Measurements from ENCODE around the gene FKBP7.
A peak's percentile ranks its signal among the peaks of the same experiment; 100 is the strongest.
"Not testable (repeated sequence)": the region's sequence is repeated elsewhere in the genome, so short reads cannot be mapped to it uniquely, and the experiment has no call there.

The FKBP7 gene

DNA sequence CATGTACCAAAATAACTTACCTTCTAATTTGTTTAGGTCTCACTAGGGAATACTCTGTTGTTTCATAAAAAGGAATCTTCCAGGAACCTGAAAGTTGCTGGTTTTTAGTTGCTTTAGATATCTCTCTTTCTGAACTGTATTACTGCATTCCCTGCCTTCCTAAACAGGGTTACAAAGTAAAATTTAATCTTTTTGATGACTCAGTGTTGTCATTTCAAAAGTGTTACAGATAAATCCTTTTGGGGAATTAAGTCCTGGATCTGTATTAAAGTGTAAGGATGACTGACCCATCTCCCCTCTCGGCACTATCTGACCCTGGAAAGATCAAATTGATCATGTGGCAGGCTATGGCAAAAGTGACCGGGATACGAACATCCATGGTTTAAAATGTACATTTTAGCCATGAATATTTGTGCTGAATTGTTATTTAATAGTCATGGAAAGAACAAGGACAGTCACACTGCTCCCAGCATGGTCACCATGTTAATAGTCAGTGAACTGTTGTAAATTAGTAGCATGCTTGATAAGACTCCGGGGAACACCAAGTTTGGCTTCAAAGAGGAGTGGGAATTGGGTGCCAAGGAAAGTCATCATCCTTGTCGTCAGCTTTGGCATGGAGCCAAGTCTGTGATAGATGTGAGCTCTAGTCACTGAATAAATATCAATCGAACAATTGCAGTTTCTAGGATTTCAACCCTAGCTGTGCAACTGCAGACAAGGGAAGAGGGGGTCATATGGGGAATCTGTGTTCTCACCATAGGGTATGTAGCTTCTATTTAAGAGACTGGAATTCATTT is 6.0 kb upstream of the FKBP7 start:
- DNase-seq: no peak

DNA sequence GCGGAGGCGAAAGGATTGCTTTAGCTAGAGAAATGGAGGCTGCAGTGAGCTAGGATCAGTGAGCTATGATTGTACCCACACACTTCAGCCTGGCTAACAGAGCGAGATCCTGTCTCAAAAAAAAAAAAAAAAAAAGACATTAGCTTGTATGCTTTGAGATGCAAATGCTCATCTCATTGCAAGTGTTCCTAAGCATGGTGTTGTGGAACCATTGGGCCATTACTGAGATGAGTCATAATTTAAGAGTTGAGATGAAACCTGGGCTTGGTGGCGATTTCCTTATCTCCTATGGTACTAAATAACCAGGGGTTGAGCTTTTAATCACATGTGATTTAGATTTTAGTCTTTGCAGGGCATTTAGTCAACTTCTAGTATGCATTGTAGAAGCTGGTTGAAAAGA is 4.0 kb upstream of the FKBP7 start:
- DNase-seq: no peak

DNA sequence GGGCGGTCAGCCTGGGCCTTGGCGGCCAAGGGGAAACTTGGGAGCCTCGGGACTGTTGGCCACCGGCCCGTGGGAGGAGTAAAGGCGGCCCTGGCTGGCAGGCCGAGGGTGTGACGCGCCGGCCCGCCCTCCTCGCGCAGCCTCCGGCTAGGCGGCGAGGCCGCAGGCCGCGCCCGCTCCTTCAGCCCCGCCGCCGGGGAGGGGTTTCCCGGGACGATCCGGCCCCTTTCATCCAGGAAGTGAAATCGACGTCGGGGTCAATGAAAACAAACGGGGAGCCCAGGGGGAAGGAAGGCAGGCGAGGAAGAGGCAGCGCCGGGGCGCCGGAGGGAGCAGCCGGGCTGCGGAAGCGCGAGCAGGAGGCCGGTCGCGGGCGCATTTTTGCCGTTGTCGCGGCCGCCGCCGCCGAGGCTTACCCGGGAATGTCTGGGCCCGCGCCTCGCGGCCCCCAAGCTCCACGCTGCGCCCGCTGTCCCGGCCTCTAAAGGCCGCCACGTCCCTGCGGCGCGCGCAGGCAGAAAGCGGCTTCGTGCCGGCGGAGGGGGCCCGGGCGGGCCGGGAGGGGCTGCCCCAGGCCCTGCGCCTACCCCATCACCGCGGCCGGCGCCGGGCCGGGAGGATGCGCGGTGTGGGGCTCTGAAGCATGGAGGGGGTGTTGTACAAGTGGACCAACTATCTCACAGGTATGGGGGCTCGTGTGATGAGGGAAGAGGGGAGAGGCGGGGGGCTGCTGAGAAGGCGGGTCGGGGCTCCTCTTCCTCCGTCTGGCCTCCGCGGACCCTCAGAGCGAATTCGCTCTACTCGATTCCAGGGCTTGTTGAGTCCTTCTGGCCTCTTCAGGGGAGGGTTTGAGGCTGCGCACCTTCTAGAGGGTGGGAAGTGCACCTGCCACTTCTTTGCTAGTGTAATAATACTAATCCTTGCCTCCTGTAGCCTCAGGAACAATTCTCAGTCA is 2.1 kb upstream of the FKBP7 start, which contains the start of gene PLEKHA3:
Gene PLEKHA3, plus strand, starts transcription at position 231 of the 955 bp plus-strand sequence. Its CDS starts 413 bp downstream, at position 644.
- DNase-seq: peak; percentile 90 to 95

DNA sequence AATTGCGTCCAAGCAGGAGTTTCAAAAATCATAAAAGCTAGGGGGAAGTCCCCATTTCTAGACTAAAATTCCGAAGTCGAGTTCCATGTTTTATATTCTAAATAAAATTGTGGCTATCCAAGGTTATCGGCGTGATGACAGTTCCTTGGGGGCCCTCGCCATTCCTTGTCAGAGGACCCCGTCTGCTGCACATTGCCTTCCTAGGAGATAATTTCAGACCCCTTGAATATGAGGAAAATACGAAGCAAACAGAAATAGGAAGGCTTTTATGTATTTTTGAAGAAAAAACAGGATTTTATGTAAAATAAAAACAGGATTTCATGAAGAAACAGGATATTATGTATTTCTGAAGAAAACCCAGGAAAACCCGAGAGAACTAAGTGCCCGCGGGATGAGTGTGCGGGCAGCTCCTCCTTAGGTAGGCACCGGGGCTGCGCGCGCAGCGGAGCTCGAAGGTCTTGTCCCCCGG is 1.4 kb upstream of the FKBP7 start:
- DNase-seq: no peak

DNA sequence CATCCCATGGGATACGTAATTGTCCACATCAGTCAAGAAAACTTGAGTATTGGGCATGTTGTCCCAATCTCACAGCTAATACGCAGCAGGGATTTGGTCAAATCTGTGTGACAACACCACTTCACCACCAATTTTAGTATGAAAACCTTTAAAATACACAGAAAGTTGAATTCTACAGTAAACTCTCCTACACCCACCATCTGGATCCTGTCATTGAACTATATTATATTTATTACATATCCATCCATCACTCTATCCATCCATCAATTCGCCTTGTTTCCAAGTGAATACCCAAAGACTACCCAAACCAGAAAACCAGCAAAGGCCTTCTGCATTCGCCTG is 846 bp upstream of the FKBP7 start:
- DNase-seq: peak; percentile 51 to 63

DNA sequence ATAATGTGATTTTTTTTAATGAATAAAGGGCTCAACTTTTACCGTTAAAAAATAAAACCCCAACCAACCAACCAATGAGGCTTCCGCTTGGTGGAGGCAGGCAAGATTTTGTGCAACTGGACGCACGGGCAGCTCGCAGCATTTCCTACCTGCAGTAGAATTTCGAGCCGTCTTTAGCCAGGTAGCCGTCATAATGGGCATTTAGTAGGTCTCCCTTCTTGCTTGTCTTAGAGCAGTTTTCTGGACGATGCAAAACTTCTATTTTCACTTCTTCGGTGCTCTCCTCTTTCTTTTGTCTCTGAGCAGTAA is 316 bp downstream of the FKBP7 start:
- peak; percentile 67 to 77 for DNase-seq

DNA sequence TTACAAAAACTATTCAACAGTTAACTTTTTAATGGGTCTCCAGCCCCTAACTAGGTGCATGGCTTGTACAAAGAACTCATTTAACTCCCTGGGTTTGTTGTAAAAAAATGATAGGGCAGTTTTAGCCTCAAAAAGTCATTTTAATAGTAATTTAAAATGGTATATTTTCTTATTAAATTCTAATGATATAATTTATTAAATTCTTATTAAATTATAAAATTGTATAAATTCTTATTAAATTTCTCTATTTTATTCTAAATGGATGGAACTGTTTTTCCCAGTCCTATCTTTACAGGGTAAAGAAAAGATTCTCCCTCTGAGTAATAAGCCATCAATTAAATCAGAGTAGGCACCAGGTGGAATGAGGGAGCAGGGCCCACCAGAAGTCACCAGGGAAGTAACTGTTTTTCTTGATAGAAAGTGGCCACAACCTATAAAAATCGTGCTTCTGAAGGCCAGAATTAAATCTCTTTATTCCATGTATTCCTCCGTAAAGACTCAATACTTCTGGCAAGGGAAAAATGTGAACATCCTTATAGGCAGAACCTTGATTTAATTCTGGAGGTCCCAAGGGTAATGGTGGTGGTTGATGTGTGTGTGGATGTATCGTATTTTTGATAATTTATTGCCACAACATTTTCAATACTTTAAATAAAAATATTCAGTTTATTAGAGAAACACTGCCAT is 814 bp downstream of the FKBP7 start:
- peak; percentile 27 to 77 for DNase-seq

DNA sequence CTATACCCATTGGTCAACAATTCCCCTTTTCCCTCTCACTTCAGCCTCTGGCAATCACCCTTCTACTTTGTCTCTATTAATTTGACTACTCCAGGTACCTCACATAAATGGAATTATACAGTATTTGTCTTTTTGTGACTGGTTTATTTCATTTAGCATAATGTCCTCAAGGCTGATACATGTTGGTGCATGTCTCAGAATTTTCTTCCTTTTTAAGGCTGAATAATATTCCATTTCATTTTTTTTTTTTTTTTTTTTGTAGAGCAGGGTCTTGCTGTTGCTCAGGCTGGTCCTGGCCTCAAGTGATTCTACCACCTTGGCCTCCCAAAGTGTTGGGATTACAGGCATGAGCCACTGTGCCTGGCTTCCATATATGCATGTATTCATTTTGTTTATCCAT is 1.9 kb downstream of the FKBP7 start:
- DNase-seq: no peak

DNA sequence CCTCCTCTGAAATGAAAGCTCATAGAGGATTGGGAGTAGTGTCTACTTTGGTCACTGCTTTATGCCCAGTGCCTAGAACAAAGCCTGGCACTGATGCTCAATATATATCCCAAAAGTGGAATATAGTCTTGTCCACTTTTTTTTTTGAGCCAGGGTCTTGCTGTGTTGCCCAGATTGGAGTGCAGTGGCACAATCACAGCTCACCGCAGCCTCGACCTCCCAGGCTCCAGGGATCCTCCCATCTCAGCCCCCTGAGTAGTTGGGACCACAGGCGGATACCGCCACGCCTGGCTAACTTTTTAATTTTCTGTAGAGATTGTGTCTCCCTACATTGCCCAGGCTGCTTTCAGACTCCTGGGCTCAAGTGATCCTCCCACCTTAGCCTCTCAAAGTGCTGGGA is 3.8 kb downstream of the FKBP7 start:
- DNase-seq: no peak

DNA sequence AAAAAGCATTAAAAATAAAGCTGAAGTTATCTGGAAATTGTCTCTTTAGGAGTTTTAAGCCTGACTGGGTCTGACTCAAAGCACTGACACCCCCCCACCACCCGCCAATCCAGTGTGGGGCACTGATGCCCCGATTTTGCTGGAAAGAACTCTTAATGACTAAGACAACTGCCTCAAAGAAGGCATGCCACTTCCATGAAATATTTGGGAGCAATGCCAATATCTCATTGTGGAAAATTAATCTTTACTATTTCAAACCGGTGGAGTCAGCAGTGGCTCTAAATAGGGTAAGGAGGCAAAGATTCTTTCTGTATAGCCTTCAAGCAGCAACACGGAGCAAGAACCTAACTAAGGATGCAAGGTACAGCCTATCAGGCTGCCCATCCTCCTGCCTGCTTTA is 4.5 kb downstream of the FKBP7 start:
- no peak for DNase-seq

DNA sequence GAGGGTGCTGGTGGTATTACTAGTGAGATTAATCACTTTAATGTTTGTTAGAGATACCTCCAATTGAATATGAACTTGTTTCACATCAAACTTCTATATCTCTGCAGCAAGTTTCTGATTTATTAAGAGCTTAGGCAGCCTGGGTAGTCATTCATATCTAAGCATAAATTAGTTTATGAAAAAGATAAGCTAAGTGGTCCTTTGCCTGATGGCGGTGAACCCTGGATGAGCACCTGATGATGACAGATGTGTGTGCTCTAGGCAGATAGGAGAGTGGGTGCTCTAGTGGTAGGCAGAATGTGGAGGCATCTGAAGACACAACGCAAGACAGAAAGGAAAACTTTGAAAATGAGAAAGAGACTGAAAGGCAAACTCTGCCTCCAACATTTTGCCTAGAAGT is 5.0 kb downstream of the FKBP7 start:
- DNase-seq: no peak

DNA sequence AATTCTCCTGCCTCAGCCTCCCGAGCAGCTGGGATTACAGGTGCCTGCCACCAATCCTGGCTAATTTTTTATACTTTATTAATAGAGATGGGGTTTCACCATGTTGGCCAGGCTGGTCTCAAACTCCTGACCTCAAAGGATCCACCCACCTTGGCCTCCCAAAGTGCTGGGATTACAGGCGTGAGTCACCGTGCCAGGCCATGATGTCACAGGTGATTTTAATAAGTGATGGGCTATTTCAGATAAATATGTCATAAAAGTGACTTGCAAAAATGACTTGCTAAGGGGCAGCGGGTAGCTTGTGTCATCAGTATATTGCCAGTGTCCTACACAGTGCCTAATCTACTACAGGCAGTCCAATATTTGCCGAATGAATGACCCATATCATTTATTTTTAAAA is 7.1 kb downstream of the FKBP7 start:
- not testable (repeated sequence) for DNase-seq

DNA sequence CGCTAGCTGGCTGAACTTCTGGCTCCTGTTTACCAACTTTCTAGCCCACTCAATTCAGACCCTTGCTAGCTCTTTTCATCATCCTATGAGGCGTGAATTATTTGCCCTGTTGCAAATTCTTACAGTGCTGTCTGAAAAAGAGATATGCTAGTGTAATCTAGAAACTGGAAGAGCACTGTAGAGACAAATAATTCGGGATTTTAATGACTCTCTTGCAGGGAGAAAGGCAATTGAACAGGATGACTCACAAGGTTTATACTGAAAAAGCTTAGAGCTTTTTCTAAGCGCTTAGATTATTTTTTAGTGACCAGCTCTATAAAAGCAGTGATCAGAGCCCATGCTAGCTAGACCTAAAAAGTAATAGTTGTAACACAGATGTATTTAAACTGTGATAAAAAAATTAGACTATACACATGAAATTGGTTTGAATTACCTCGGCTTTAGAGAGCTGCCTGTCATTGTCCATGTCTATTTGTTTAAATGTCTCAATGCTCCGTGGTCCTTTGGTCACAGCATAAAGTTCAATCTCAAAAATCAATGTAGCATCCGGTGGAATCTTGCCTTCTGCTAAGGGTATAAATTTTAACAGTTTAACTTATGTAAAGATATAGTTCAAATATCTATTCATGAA is 9.1 kb downstream of the FKBP7 start:
- DNase-seq: no peak

DNA sequence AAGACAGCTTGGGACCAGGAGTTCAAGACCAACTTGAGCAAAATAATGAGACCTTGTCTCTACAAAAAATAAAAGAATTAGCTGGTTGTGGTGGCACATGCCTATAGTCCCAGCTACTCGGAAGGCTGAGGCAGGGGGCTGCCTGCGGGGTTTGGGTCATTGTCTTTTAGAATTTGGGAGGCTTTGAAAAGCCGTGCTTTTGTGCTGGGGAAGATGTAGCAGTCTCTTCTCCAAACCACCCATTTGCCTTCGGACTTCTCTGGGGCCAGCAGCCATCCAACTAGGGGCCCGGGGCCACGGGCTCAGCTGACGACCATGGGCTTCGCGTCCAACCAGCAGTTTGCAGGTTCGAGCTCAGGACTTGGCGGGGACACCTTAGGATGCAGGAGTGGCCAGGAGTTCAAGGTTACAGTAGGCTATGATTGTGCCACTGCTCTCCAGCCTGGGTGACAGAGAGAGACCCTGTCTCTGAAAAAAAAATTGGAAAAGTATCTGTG is 21.0 kb downstream of the FKBP7 start:
- DNase-seq: no peak

DNA sequence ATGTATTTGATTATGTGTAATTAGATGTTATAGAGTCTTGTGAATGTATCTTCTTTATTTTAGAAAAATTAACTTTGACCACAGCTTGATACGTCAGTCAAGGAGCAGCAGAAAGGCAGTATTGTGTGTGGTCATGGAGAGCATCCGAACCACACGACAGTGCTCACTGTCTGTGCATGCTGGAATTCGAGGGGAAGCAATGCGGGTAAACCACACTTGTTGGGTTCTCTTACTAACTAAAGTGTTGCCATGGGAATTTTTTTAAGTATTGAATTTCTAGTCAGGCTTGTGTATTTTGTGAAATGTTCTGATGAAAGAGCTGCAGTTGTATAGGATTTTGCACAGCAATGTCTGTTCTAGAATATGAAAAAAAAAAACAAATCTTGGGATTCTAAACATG is 22.5 kb downstream of the FKBP7 start:
- no peak for DNase-seq

DNA sequence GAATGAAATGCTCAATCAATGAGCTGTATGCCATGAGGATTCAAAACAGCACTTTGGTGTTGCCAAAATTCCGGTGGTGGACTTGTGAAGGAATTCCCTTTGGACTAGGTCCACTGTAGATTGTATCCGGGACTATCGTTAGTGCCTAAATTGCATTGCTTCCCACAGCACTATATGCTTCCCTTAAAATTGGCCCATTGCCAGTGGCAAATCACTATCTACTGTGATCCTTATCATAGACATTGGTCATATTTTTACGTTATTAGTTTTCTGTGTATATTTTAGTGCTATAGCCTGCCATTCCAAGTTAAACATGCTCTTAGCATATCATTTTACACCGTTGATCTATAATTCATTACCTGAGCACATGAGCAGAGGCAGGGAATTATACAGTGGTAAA is 25.5 kb downstream of the FKBP7 start:
- DNase-seq: no peak

DNA sequence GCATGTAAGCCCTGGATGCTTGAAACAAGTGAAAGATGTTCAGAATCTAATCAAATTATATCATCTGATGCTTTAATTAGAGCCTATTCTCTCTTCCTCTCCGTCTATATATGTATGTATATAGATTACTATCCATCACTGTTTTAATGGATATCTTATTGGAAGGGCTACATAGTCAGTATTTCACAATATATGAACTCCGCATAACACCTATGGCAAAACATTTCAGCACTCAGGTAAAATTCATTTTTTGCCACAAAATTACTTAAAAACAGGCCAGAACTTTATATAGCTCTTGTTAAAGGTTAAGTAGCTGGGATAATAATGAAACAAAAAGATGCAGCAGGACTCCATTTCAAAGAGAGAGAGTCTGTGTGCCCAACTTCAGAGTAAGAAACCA is 26.1 kb downstream of the FKBP7 start:
- no peak for DNase-seq

DNA sequence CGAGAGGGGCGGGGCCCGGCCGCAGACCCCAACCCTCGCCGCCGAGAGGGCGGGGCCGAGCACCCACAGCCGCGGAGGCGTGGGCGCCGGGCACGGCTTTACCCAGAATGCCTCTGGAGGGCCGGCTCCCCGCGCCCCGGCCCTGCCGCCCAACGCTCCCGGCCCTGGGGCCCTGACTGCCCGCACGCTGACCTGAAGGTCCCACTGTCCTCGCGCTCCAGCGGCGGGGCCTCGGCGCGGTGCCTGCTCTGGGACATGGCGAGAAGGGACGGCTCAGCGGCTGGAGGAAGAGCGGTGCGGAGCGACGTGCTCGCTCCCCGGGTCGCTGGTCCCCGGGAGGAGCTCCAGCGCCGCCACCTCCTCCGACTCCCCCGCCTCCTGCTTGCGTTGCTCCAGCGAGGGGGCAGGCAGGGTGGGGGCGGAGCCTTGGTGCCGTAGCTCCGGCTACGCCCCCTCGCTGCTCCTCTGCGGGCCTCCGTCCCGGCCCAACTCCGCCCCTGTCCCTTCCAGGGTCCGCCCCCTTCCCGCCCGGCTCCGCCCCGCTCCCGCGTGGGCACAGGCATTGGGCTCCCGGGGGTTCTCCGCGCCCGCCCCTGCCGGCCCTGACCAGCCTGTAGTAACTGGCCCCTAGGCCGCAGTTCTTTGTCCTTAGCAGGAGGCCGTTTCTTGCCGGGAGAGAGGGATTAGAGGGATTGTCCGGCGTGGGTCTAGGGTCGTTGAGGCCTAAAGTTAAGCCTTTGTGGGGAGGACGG is 27.4 kb downstream of the FKBP7 start, which contains the start of the genes PJVK and PRKRA:
Gene PJVK, plus strand, starts transcription at position 605 of the 752 bp plus-strand sequence. CDS start 2,032 bp downstream, outside the sequence.
Gene PRKRA, minus strand, starts transcription at position 402 of the 752 bp plus-strand sequence. Its CDS starts 145 bp downstream, at position 257.
- peak; percentile 96 to 97 for DNase-seq

DNA sequence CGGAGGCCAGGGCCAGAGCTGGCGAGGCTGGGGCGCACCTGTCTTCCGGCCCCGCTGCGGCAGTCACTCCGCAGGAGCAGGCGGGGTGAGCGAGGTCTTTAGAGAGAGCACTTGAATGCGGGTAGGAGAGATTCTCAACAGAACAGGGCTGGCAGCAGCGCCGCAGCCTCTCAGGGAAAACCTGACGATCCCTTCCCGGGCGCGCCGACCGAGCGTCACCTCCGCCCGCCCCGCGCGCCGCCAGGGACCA is 28.0 kb downstream of the FKBP7 start:
- DNase-seq: no peak

DNA sequence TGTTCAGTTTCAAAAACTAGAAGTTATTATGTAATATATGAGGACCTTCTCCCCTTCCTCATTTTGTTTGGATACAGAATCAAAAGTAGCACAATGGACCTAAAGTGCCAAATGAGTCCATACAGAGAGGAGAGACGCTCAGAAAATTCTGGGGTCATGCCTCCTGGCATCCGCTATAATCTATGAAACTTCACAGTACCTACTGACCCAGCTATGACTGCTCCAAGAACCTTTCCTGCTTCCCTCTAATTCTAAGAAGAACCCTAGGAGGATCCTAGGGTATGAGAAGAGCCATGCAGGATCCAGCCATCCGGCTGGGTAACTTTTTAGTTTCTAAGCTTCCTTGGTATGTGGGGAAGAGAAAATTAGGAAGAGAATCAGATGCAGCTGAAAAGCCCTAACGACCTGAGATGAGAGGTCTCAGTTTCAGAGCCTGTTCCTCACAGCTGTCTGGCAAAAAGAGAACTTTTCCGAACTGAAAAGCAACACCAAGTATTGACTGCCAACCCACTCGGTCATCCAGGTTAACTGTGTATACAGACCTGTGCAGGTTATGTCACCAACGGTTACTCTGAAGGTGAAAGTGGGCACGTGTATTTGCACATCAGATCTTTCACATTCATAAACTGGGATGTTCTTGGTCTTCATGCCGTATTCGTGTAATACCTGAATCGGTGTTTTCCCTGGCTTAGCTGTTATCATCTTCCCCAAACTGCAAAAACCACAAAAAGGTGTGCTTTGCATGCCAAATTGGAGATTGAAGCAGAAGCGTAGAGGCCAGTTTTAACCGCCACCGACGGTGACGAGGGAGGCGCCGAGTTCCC is 28.5 kb downstream of the FKBP7 start:
- no peak for DNase-seq

Measured in Kasumi-1 (cell line).